Stimulated activated CD4-positive, alpha-beta T cell treated with anti-CD3 and anti-CD28 coated beads, Interleukin-12 subunit alpha, Interleukin-12 subunit beta, amount 100 ng/mL, for 24 hours (primary cell): Measurements from ENCODE around the gene DDX56.
"Not testable (repeated sequence)": the region's sequence is repeated elsewhere in the genome, so short reads cannot be mapped to it uniquely, and the experiment has no call there.

Experiments
- DNase-seq, 2 experiments: peaks; one replicate each; pipeline ENCODE4 v3.0.0-alpha.2; 2020; ENCODE audit warnings: low read depth in 2 of 2

DDX56 gene

GRCh38 chr7:44573464-44574286, at the start of gene DDX56:
DDX56 (minus strand) TSS chr7:44573908; CDS start chr7:44573895, 13 bp downstream.
- DNase-seq, result peak; percentile 88 to 93

GRCh38 chr7:44622342-44623151, 48.8 kb upstream of the DDX56 start:
- DNase-seq, result peak in 1 of 2 experiments; percentile 36

GRCh38 chr7:44621750-44622103, 48.0 kb upstream of the DDX56 start:
- no peak for DNase-seq

GRCh38 chr7:44621034-44621749, 47.5 kb upstream of the DDX56 start:
- DNase-seq, result no peak

GRCh38 chr7:44618753-44619152, 45.0 kb upstream of the DDX56 start:
- no peak for DNase-seq

GRCh38 chr7:44618045-44618444, 44.3 kb upstream of the DDX56 start:
- no peak for DNase-seq

- DNase-seq, result no peak
Observed at GRCh38 chr7:44617225-44617890, 43.6 kb upstream of the DDX56 start.

GRCh38 chr7:44616545-44616944, 42.8 kb upstream of the DDX56 start:
- DNase-seq, result no peak

GRCh38 chr7:44615793-44616192, 42.1 kb upstream of the DDX56 start:
- DNase-seq, result no peak

- DNase-seq, result no peak
Observed at GRCh38 chr7:44615149-44615611, 41.5 kb upstream of the DDX56 start.

GRCh38 chr7:44609829-44610228, 36.1 kb upstream of the DDX56 start:
- no peak for DNase-seq

GRCh38 chr7:44608916-44609648, 35.4 kb upstream of the DDX56 start:
- DNase-seq, result no peak

- no peak for DNase-seq
Observed at GRCh38 chr7:44607141-44608068, 33.7 kb upstream of the DDX56 start.

- peak; percentile 97 to 99 for DNase-seq
Observed at GRCh38 chr7:44606341-44607140, 32.8 kb upstream of the DDX56 start, which contains the start of gene OGDH. OGDH (plus strand) TSS chr7:44606627; CDS start chr7:44624344, 17,717 bp downstream.

- DNase-seq, result no peak
Observed at GRCh38 chr7:44604941-44605340, 31.2 kb upstream of the DDX56 start.

GRCh38 chr7:44603193-44603592, 29.5 kb upstream of the DDX56 start:
- no peak for DNase-seq

GRCh38 chr7:44602576-44602910, 28.8 kb upstream of the DDX56 start:
- DNase-seq, result no peak

GRCh38 chr7:44599222-44599621, 25.5 kb upstream of the DDX56 start:
- DNase-seq, result no peak

GRCh38 chr7:44597181-44597580, 23.5 kb upstream of the DDX56 start:
- not testable (repeated sequence) for DNase-seq
